Measurements from ENCODE around the gene P2RX6. TPM values are rescaled to one million over a fixed set of nuclear protein-coding genes. Genes with fewer than 3 reads are reported as not detected.

The P2RX6 gene
- total and polyA plus RNA-seq, 9 of the 15 experiments (the other 6 are each of a cell fraction or from before 2014, with no cell fraction given) = 0.01 to 3.9 (median 1.5) TPM; not detected in 1

DNA sequence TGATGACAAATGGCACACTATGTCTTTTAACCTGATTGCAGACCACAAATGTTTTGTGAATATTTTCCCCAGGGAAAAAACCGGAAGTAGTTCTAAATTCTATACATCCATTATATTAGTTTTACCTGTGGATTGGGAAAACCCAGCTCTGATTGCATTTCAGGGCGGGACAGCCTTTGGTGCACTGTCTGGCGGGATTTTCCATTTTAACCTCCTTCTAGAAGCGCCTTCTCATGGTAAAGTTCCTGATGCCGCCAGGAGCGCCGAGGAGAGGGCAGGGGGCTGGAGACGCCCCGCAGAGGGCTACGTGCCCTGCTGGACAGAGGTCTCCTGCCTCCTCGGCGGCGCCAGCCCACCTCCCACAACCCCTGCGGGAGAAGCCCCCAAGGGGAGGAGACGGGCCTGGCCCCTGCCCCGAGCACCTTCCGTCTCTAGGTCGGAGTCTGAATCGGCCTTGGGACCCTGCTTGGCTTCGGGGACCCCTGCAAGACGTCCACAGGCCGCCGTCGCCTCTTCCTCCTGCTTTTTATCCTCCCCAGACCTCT lies 1.2 kb upstream of the P2RX6 start (continued):
- TF ChIP-seq SMARCC2 (IDR thresholded peaks at IDR 0.05; ENCODE audit: low read depth) = no peak
- TF ChIP-seq, protein P1, sequence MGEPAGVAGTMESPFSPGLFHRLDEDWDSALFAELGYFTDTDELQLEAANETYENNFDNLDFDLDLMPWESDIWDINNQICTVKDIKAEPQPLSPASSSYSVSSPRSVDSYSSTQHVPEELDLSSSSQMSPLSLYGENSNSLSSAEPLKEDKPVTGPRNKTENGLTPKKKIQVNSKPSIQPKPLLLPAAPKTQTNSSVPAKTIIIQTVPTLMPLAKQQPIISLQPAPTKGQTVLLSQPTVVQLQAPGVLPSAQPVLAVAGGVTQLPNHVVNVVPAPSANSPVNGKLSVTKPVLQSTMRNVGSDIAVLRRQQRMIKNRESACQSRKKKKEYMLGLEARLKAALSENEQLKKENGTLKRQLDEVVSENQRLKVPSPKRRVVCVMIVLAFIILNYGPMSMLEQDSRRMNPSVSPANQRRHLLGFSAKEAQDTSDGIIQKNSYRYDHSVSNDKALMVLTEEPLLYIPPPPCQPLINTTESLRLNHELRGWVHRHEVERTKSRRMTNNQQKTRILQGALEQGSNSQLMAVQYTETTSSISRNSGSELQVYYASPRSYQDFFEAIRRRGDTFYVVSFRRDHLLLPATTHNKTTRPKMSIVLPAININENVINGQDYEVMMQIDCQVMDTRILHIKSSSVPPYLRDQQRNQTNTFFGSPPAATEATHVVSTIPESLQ (CRISPR knock-in tag; IDR thresholded peaks at IDR 0.05) = no peak
- no peak for TF ChIP-seq YBX1 (IDR thresholded peaks at IDR 0.05)
- no peak for TF ChIP-seq ZNF551 (CRISPR knock-in tag; IDR thresholded peaks at IDR 0.05)
- TF ChIP-seq EZH2 (IDR thresholded peaks at IDR 0.05; ENCODE audit: borderline replicate concordance, low read depth, low read length) = no peak
- TF ChIP-seq ZNF780A (CRISPR knock-in tag; IDR thresholded peaks at IDR 0.05) = no peak
- TF ChIP-seq ZNF589 (CRISPR knock-in tag; IDR thresholded peaks at IDR 0.05; ENCODE audit: low read depth) = no peak
- TF ChIP-seq MTA3 (IDR thresholded peaks at IDR 0.05; ENCODE audit: borderline replicate concordance) = no peak
- TF ChIP-seq ZNF146 (CRISPR knock-in tag; IDR thresholded peaks at IDR 0.05; ENCODE audit: unreplicated experiment) = no peak
- no peak for TF ChIP-seq MED1 (CRISPR knock-in tag; IDR thresholded peaks at IDR 0.05; ENCODE audit: borderline replicate concordance)
- TF ChIP-seq ZNF253 (CRISPR knock-in tag; conservative IDR thresholded peaks at IDR 0.05) = no peak
- TF ChIP-seq ZNF41 (CRISPR knock-in tag; conservative IDR thresholded peaks at IDR 0.05) = peak; percentile 29; the same call in 1 of the 2 replicates
- TF ChIP-seq, protein P2, sequence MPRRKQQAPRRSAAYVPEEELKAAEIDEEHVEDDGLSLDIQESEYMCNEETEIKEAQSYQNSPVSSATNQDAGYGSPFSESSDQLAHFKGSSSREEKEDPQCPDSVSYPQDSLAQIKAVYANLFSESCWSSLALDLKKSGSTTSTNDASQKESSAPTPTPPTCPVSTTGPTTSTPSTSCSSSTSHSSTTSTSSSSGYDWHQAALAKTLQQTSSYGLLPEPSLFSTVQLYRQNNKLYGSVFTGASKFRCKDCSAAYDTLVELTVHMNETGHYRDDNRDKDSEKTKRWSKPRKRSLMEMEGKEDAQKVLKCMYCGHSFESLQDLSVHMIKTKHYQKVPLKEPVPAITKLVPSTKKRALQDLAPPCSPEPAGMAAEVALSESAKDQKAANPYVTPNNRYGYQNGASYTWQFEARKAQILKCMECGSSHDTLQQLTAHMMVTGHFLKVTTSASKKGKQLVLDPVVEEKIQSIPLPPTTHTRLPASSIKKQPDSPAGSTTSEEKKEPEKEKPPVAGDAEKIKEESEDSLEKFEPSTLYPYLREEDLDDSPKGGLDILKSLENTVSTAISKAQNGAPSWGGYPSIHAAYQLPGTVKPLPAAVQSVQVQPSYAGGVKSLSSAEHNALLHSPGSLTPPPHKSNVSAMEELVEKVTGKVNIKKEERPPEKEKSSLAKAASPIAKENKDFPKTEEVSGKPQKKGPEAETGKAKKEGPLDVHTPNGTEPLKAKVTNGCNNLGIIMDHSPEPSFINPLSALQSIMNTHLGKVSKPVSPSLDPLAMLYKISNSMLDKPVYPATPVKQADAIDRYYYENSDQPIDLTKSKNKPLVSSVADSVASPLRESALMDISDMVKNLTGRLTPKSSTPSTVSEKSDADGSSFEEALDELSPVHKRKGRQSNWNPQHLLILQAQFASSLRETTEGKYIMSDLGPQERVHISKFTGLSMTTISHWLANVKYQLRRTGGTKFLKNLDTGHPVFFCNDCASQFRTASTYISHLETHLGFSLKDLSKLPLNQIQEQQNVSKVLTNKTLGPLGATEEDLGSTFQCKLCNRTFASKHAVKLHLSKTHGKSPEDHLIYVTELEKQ (CRISPR knock-in tag; IDR thresholded peaks at IDR 0.05) = peak; percentile 76; the same call in 1 of the 2 replicates
- TF ChIP-seq, protein P3, sequence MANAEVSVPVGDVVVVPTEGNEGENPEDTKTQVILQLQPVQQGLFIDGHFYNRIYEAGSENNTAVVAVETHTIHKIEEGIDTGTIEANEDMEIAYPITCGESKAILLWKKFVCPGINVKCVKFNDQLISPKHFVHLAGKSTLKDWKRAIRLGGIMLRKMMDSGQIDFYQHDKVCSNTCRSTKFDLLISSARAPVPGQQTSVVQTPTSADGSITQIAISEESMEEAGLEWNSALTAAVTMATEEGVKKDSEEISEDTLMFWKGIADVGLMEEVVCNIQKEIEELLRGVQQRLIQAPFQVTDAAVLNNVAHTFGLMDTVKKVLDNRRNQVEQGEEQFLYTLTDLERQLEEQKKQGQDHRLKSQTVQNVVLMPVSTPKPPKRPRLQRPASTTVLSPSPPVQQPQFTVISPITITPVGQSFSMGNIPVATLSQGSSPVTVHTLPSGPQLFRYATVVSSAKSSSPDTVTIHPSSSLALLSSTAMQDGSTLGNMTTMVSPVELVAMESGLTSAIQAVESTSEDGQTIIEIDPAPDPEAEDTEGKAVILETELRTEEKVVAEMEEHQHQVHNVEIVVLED (CRISPR knock-in tag; IDR thresholded peaks at IDR 0.05) = no peak
- no peak for TF ChIP-seq SRSF3 (IDR thresholded peaks at IDR 0.05; ENCODE audit: insufficient read depth, low read length)
- TF ChIP-seq NR4A1 (CRISPR knock-in tag; IDR thresholded peaks at IDR 0.05) = peak; percentile 98
- TF ChIP-seq NR4A1 (tag; IDR thresholded peaks at IDR 0.05) = no peak
- no peak for TF ChIP-seq POU5F1 (IDR thresholded peaks at IDR 0.05; ENCODE audit: borderline replicate concordance, low read depth, low read length, partially characterized antibody)
- TF ChIP-seq LEF1 (IDR thresholded peaks at IDR 0.05) = no peak
- TF ChIP-seq ZNF57 (CRISPR knock-in tag; IDR thresholded peaks at IDR 0.05) = peak; percentile 86; the same call in 1 of the 2 replicates
- no peak for TF ChIP-seq NELFE (IDR thresholded peaks at IDR 0.05; ENCODE audit: insufficient read depth, insufficient read length)
- 0 out of 2 replicates have a peak, but pooled peaks have one; percentile 57 for TF ChIP-seq ZNF586 (CRISPR knock-in tag; conservative IDR thresholded peaks at IDR 0.05)
- no peak for TF ChIP-seq SETDB1 (IDR thresholded peaks at IDR 0.05; ENCODE audit: low read length)

Data from K562 (cell line).